ENCODE measurements around the gene HELB.

HELB gene

GRCh38 chr12:66304296-66304900, 2.1 kb downstream of the HELB start:
- DNase-seq = no peak

- no peak for DNase-seq
Measured at GRCh38 chr12:66309606-66310005, 7.3 kb downstream of the HELB start.

- no peak for DNase-seq
Measured at GRCh38 chr12:66312189-66312588, 9.9 kb downstream of the HELB start.

GRCh38 chr12:66314278-66314677, 12.0 kb downstream of the HELB start:
- DNase-seq = no peak

DNA sequence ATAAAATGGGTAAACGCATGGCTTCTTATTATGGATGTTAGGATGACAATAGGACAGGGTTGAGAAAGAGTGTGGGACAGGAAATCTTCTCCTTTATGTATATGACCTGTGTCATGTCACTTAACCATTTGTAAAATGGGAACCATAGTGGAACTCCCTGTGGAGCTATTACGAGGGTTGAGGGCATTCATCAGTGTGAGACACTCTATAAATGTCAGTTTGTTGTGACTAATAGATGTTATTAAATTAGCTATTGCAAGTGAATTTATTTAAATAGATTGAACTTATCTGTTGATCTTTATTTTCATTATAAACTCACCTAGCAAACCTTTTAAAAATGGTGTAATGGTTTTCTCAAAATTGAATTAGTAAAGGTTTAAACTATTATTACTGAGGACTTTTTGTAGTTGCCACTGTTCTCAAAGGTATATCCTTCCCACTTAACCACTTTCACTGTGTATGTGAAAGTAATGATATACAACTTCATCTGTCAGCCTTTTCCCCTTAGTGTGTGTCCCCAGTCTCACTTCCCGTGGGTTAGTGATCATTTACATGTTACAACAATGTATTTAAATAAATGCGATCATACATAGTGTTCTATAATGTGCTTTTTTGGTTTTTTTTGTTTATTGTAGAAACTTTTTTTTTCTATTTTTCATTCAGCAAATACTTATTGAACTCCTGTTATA, 17.1 kb downstream of the HELB start:
- no peak for DNase-seq

- peak; percentile 50 for DNase-seq
Measured at GRCh38 chr12:66320996-66321395, 18.7 kb downstream of the HELB start.

- DNase-seq = peak; percentile 70
Measured at GRCh38 chr12:66321435-66321834, 19.1 kb downstream of the HELB start.

GRCh38 chr12:66323017-66323416, 20.7 kb downstream of the HELB start:
- no peak for DNase-seq

DNA sequence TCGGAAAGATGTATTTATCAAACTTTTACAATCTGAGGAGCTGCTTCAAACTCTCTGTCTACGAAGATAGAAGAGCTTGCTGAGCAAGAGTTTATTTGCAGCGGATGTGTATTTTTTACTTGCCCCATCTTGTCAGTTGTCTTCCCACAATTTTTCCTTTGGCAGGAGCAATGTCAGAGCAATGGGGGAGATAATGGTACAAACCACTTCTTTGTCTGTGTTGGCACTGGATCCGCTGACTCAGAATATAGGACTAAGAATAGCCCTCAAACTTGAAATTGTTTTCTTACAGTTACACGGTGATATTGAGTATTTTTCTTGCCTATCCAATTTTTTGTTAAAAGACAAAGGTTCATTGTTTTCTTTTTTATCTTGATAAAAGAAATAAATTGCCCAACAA, 27.6 kb downstream of the HELB start:
- no peak for DNase-seq

DNA sequence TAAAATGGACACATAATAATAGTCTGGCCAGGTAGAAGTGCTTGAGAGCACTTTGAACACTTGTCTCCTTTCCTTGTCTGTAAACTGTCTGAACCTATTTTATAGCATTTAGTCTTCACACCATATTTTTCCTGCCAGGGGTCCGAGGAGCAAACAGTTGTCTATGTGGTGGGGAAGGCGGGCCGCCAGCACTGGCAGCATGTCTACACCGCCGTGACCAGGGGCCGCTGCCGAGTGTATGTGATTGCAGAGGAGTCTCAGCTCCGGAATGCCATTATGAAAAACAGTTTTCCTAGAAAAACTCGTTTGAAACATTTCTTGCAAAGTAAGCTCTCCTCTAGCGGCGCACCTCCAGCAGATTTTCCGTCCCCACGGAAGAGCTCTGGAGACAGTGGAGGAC, 28.7 kb downstream of the HELB start:
- no peak for DNase-seq

GRCh38 chr12:66331814-66332213, 29.5 kb downstream of the HELB start:
- no peak for DNase-seq

DNA sequence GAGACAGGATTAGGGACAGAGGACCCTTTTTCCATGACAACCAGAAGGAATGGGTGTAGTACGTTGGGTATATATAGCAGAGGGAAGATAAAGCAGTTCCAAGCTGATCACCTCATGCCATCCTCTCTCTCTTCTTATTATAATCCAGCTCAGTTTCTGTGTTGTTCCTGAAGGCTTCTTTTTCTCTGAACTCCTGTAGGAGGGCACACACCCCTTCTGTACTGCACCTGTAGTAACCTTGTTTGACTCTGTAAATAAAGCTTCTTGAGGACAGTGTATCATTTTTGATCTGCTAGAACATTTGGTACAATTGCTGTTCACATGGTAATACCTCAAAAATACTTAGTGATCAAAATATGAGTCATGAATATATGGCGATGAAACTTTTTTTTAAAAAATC, 33.5 kb downstream of the HELB start:
- DNase-seq = no peak

- no peak for DNase-seq
Measured at GRCh38 chr12:66337381-66338010, 35.2 kb downstream of the HELB start.

DNA sequence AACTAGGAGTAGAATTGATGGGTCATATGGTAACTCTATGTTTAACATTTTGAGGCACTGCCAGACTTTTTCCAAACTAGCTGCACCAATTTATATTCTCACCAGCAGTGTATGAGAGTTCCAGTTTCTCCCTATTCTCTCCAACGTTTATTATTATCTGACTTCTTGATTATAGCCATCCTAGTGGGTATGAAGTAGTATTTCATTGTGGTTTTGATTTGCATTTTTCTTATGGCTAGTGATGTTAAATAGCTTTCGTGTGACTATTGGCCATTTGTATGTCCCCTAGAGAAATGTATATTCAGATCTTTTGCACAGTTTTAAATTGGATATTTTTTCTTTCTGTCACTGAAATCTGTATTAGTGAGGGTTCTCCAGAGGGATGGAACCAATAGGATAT, 37.8 kb downstream of the HELB start:
- no peak for DNase-seq

- DNase-seq = no peak
Measured at GRCh38 chr12:66341126-66341525, 38.8 kb downstream of the HELB start.

DNA sequence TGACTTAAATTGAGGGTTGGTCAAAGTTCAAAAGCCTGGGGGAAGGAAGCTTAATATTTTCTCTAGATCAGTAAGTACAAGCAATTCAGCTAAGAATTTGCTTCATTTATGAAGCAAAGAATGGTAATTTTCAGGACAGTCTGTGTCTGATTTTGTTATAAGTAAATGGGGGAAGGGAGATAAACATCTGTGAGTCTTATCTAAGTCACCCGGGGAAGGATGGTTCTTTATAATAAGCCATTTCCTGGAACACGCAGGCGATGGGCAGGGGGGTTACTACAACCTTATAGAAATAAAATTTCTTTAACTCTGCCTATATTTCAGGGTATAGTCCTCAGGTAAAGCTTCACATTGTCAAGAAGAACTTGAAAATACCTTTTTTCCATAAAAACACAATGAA, 42.9 kb downstream of the HELB start:
- no peak for DNase-seq

- DNase-seq = no peak
Measured at GRCh38 chr12:66345956-66346355, 43.7 kb downstream of the HELB start.

GRCh38 chr12:66351301-66351700, 49.0 kb downstream of the HELB start:
- no peak for DNase-seq

DNA sequence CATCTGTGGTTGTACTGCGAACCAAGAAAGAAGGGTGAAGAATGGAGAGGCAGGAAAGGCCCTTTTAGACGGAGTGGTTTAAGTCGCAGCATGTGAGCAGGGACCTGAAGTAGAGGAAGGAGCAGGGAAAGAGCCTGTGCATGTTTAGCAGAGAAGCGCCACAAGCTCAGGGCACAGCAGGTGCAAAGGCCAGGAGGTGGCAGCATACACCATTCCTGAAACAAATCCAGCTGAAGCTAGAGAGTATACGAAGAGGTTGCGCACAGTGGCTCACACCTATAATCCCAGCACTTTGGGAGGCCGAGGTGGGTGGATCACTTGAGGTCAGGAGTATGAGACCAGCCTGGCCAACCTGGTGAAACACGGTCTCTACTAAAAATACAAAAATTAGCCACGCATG, 49.9 kb downstream of the HELB start:
- no peak for DNase-seq

DNA sequence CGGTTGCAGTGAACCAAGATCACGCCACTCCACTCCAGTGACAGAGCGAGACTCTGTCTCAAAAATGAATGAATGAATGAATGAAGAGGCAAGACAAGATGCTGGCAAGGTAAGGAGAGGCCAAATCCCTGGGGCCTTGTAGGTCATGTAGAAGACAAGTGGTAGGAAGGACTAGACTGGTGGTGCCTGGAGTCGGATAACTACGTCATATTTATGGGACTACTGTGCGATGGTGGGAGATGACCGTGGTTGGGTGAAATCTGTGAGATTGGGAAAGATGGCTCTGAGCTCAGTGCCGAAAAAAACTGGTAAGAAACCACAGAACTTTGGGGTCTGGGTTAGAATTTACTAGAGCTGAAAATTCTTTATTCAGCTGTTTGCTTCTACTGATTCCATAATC, 50.6 kb downstream of the HELB start:
- DNase-seq = no peak

DNA sequence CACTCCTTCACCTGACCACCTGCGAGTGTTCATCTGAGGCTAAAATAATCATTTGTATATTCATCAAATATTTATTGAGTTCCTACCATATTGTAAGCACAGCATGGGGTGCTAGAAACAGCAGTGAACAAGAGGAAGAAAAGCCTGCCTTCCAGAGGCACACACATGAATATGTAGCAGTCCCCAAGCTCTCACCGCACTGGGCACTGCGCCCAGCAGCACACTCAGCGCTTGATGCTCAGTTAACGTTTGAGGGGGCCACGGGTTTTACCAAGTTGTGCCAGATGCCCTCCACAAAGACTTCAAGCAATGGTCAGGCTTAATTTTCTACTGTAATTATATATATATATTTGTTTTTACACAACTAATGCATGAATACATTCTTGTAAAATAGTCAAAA, 52.0 kb downstream of the HELB start:
- no peak for DNase-seq

DNA sequence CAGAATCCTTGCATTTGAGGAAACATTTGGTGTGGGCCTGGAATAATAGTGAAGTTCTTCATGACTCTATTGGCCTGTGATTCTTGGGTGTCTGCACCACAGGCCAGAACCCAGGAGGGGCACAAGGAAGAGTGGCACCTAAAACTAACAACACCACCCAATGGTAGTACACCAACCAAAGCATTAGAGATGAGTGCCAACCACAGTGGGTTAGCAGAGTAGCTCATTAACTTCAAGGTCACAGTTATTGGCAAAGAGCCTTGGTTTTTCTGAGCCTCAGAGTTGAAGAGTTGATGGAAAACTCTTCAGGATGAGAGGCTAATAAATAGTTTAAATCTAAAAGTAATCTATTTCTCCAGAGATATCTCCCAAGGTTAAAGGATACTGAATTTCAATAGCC, 57.0 kb downstream of the HELB start:
- no peak for DNase-seq

DNA sequence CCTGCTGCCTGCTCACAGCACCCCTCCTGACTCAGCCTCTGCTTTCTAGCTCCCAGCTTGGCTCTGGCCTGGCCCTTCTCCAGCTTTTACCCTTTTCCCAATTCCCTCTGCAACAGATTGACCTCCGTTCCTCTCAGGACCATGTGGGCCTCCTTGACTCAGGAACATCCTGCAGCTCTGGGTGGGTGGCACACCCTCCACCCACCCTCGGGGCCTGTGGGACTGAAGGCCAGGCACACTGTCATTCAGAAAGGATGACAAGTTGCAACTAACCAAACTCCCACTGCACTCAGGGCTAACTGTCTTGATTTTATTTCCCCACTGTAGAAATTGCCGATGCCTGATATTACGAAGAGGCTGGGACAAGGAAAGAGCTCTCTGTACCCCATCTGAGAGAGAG, 59.4 kb downstream of the HELB start:
- no peak for DNase-seq

GRCh38 chr12:66365718-66366490, 63.6 kb downstream of the HELB start:
- DNase-seq = peak; percentile 41

Data from HCEC 1CT (cell line).